HL-60/S4 treated with retinoic acid at 250 ng/mL for 4 days and 3 days (cell line): Measurements from ENCODE around the gene NSD2.
"Not testable (repeated sequence)": the region's sequence is repeated elsewhere in the genome, so short reads cannot be mapped to it uniquely, and the experiment has no call there.

ENCODE experiments used
- in situ Hi-C: fragments of 300-500 bp; cut with MboI; formaldehyde crosslinking; loops from 2 replicates; pipeline ENCODE4 v1.7.0; 2022; ENCODE audit warnings: low sequenced_read_pairs

The NSD2 gene

DNA sequence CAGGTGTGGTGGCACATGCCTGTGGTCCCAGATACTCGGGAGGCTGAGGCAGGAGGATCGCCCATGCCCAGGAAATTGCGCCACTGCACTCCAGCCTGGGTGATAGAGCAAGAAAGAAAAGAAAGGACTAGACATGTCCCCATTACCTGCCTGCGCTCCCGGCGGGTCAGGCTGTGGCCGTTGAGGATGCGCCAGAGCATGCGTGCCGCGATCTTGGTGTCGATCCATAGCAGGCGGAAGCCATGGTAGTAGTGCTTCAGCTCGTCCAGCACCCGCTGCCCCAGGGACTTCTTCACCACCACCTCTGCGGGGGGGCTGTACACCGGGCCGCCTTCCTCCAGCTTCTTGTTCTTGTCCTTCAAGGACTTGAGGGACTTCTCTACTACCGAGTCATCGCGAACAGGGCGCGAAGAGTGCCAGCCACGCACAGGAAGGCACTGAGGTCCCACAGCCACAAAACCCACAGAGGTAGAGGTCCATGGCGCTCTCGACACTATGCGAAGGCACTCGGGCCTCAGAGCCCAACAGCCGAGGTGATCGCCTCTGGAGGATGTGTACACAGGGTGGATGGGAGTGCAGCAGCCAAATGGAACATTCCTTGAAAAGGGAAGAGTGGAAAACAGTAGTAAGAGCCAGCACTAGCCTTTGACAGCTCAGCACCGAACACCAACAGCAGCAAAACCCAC, 29.8 kb upstream of the NSD2 start:
- in situ Hi-C loops: no loop called here

GRCh38 chr4:1841887-1842210, 29.3 kb upstream of the NSD2 start:
- in situ Hi-C loops: no loop called here

DNA sequence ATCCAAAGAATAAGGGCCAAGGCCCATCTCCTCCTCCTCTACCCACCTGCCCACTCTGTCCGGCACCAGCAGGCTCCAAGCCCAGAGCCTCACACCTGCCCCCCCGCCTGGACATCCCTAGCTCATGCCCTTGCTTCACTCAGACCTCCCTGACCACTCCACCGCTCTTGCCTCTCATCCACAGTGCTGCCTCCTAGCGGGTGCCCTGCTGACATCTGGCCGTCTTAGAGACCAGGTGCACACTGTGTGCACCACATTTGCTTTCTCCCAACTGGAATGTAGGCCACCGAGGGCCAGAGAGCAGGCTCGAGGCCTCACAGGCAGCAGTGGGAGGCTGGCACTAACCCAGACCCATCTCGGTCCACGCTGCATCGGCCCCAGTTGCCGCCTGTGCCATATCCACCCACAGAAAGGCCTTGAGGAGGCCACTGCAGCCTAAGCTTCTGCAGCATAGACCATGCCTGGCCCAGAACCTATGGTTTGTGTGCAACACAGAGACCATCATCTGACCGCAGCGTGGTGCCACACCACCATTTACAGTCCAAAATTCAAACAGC, 28.8 kb upstream of the NSD2 start:
- in situ Hi-C loops: no loop called here

DNA sequence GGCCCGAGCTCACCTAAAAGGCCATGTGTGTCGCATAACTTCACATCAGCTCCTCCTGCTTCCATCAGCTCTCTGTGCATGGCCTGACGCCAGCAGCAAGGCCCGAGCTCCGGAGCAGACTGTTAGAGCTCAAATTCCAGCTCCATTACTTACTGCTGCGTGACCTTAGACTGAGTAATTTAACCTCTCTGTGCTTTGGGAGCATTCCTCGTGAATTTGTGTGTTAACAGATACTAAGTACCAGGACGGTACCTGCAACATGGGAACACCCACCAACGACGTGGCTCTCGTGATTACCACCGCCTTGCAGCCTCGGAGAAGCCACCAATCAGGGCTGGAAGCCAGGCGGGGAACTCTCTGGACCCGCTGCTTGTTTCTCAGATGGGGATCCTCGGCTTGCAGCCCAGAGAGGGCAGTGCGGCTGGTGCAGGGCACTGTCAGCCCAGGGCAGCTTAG, 28.2 kb upstream of the NSD2 start:
- in situ Hi-C loops: no loop called here

- in situ Hi-C loops: no loop called here
Observed at GRCh38 chr4:1843852-1844251, 27.3 kb upstream of the NSD2 start.

GRCh38 chr4:1844618-1845017, 26.6 kb upstream of the NSD2 start:
- in situ Hi-C loops: not testable (repeated sequence)

- in situ Hi-C loops: no loop called here
Observed at GRCh38 chr4:1846580-1846979, 24.6 kb upstream of the NSD2 start.

GRCh38 chr4:1850276-1850675, 20.9 kb upstream of the NSD2 start:
- in situ Hi-C loops: no loop called here

DNA sequence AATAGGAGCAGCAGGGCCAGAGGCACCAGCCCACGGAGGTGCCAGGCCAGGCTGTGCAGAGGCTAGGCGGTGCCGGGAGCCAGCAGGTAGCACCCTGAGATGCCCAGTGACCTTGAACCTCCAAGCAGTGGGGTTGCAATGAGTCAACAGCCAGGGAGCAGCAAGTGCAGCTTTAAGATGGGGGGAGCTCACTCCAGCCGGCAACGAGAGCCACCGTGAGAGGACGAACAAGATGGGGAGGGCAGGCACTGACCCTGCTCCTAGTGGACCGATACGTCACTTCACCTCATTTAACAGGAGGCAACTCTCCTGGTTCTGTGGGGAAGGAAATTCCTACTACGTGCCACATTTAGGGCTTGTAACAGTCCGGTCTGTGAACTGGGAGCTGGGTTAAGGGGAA, 20.0 kb upstream of the NSD2 start:
- in situ Hi-C loops: no loop called here

GRCh38 chr4:1851575-1852410, 19.4 kb upstream of the NSD2 start:
- in situ Hi-C loops: no loop called here

GRCh38 chr4:1852904-1853623, 18.1 kb upstream of the NSD2 start:
- in situ Hi-C loops: no loop called here

GRCh38 chr4:1854752-1855151, 16.4 kb upstream of the NSD2 start:
- in situ Hi-C loops: no loop called here

GRCh38 chr4:1855333-1856070, 15.7 kb upstream of the NSD2 start:
- in situ Hi-C loops: no loop called here

- in situ Hi-C loops: no loop called here
Observed at GRCh38 chr4:1856071-1856942, 14.9 kb upstream of the NSD2 start, which contains the start of gene LETM1. TSS of gene LETM1 (minus strand) at chr4:1856156. CDS start at chr4:1855950, 206 bp downstream.

DNA sequence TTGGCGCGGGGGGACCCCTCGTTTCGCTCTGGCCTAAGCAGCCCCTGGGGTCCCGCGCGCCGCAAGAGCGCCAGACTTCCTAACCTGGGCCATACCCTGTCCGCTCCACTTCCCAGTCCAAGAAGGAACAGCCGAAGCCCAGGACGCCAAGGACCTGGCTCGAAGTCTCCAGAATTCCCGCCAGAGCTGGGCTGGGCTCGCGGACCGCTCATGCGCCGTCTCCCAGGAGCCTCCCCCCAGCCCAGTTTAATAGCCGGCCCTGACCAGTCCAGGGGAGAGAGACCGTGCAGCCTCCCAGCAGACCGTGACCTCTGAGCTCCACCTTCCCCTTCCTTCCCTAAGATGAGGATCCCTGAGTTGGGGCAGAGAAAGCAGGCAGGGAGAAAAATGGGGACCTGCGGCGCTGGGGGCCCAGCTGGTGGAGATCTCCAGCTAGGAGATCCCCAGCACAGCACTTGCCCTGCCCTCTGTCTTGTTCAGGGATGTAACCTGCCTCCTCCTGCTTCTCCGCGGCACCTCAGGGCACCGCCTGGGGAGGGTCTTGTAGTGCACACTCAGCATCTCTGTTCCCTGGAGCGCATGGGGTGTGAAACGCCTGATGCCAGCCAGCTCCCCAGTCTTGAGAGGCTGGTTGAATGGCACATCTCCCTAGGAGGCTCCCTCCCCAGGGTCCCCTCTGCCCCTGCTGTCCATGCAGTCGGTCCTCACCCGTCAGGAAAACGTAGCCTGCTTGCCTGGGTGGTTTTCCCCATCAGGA, 14.1 kb upstream of the NSD2 start:
- in situ Hi-C loops: no loop called here

- in situ Hi-C loops: no loop called here
Observed at GRCh38 chr4:1857931-1858330, 13.3 kb upstream of the NSD2 start.

DNA sequence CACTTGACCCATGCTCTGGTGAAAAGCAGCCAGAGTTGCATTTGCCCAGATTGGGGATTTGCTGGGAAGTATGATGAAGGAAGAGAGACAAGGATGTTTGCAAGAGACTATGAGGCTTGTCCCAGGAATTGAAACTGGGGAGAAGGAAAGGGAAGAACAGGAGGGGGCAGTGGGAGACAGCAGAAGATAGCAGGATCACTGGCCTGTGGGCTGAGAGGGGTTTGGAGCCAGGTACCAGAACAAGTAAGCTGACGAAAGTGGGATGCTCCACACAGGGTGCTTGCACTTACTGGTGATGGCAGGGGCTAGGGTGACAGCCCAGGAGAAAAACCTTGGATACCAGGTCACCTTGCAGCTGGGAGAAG, 11.8 kb upstream of the NSD2 start:
- in situ Hi-C loops: no loop called here

- in situ Hi-C loops: no loop called here
Observed at GRCh38 chr4:1862055-1862911, 8.9 kb upstream of the NSD2 start.
